K562 (cell line): ENCODE data around the gene CTNNA3. TPM values are rescaled to one million over a fixed set of nuclear protein-coding genes. Genes with fewer than 3 reads are reported as not detected.

ENCODE experiments used
- ATAC-seq: fragments of 200-7000 bp; cut with Tn5 transposase; 3 replicates; pipeline ENCODE4 v1.9.1; 2020; ENCODE audit warnings: moderate library complexity
- BruUV-seq: library from RNA; stranded (reverse); fragments of 400-500 nt; replicated peaks from 2 replicates; lab custom pipeline; 2021; lab: Mats Ljungman, UMichigan
- CTCF ChIA-PET: fragments of 300-600 bp; formaldehyde crosslinking; extraction: SDS; loops from one replicate; lab custom pipeline; 2021; ENCODE audit warnings: low intra/inter-chr PET ratio; lab: Yijun Ruan, JAX
- POLR2A ChIA-PET: fragments of 300-600, 350-650 bp; sonication (Branson Sonifier 250); formaldehyde crosslinking; extraction: SDS; loops from one replicate; lab custom pipeline; 2021; ENCODE audit warnings: antibody characterized with exemption, inconsistent platforms; lab: Yijun Ruan, JAX
- DNase-seq, 4 experiments: peaks; one replicate each; pipeline versions ENCODE4 v3.0.0 to v3.0.0-alpha.2; 2011 to 2018; ENCODE audit warnings: low spot score in 3 of 4, mixed read lengths in 3 of 4; ENCODE audit errors: extremely low read depth in 1 of 4
- FAIRE-seq: peaks from 2 replicates; lab custom pipeline; 2011; peaks lifted over from hg19 to GRCh38; lab: Jason Lieb, UNC
- H2AFZ ChIP-seq: 2 replicates; pipeline ENCODE4 v1.6.0; 2011; ENCODE audit warnings: low read depth, low read length, control low read depth, inconsistent platforms
- H3K27ac ChIP-seq: fragments of 200-600 bp; 3 replicates; pipeline ENCODE4 v1.8.0; 2011; ENCODE audit warnings: low read depth, mild to moderate bottlenecking, control low read depth, inconsistent platforms, low read length, moderate library complexity, mixed read lengths; ENCODE audit errors: extremely low read depth
- H3K27me3 ChIP-seq, 2 experiments: fragments of 300-600 bp in 1 of 2; 2 replicates in 1 of 2; 3 replicates in 1 of 2; pipeline versions ENCODE4 v1.6.0 to v1.8.0; 2011; ENCODE audit warnings: inconsistent platforms in 2 of 2, low read length in 2 of 2, mild to moderate bottlenecking in 1 of 2, mixed read lengths in 1 of 2, moderate library complexity in 1 of 2; ENCODE audit not compliant: control insufficient read depth in 2 of 2, insufficient read depth in 2 of 2
- H3K36me3 ChIP-seq: fragments of 300-600 bp; 3 replicates; pipeline ENCODE4 v1.8.0; 2011; ENCODE audit warnings: mild to moderate bottlenecking, low read length, inconsistent platforms; ENCODE audit not compliant: control insufficient read depth, insufficient read depth
- H3K4me1 ChIP-seq, 2 experiments: fragments of 200-600 bp in 1 of 2; replicated peaks in 1 of 2; 2 replicates in 1 of 2; 3 replicates in 1 of 2; pipeline versions ENCODE4 v1.5.1 to v1.8.0; 2011; ENCODE audit warnings: inconsistent platforms in 2 of 2, low read length in 2 of 2, mild to moderate bottlenecking in 1 of 2, mixed read lengths in 1 of 2, moderate library complexity in 1 of 2; ENCODE audit not compliant: control insufficient read depth in 2 of 2, insufficient read depth in 2 of 2
- H3K4me2 ChIP-seq: 2 replicates; pipeline ENCODE4 v1.6.1; 2011; ENCODE audit warnings: low read length, control low read depth, inconsistent platforms, mixed read lengths; ENCODE audit not compliant: insufficient read depth
- H3K4me3 ChIP-seq: fragments of 200-600 bp; sonication (generic), shearing (Covaris generic); 2 replicates; pipeline ENCODE4 v1.5.1; 2016; ENCODE audit warnings: control low read depth, inconsistent platforms
- H3K79me2 ChIP-seq: fragments of 200-600 bp; 3 replicates; pipeline ENCODE4 v1.8.0; 2011; ENCODE audit warnings: low read length, inconsistent platforms; ENCODE audit not compliant: control insufficient read depth, insufficient read depth
- H3K9ac ChIP-seq, 2 experiments: 2 replicates each; pipeline versions ENCODE4 v1.6.0 to v1.6.1; 2011; ENCODE audit warnings: low read depth in 2 of 2, low read length in 2 of 2, control low read depth in 1 of 2, inconsistent platforms in 1 of 2, mild to moderate bottlenecking in 1 of 2, mixed read lengths in 1 of 2; ENCODE audit not compliant: insufficient read depth in 1 of 2
- H3K9me1 ChIP-seq: one replicate; pipeline ENCODE4 v1.6.0; 2011; ENCODE audit warnings: inconsistent platforms, mild to moderate bottlenecking, low read length, moderate library complexity; ENCODE audit not compliant: control insufficient read depth, insufficient read depth
- H3K9me3 ChIP-seq: replicated peaks from 2 replicates; pipeline ENCODE4 v1.5.1; 2011; ENCODE audit warnings: low read depth, low read length, inconsistent platforms; ENCODE audit not compliant: control insufficient read depth, insufficient read depth
- H4K20me1 ChIP-seq: replicated peaks from 2 replicates; pipeline ENCODE4 v1.6.1; 2011; ENCODE audit warnings: low read length, inconsistent platforms, mixed read lengths; ENCODE audit not compliant: control insufficient read depth, insufficient read depth
- BDP1 ChIP-seq: IDR thresholded peaks from 3 replicates; pipeline ENCODE4 v1.6.1; 2011; ENCODE audit not compliant: insufficient read length, insufficient read depth
- CBX1 ChIP-seq: sonication (generic); IDR thresholded peaks from 2 replicates; pipeline ENCODE4 v1.6.1; 2016; ENCODE audit warnings: antibody characterized with exemption, low read depth, mild to moderate bottlenecking
- IRF9 ChIP-seq: fragments of 450-650 bp; IDR thresholded peaks from 2 replicates; pipeline ENCODE4 v1.6.1; 2016; ENCODE audit warnings: missing biosample characterization, missing genetic modification characterization
- KLF10 ChIP-seq: fragments of 250-450 bp; sonication (Bioruptor Pico); IDR thresholded peaks from 2 replicates; pipeline ENCODE4 v1.6.1; 2021; ENCODE audit warnings: matching md5 sums
- MBD1 ChIP-seq: fragments of 250-450 bp; sonication (Bioruptor Pico); IDR thresholded peaks from 2 replicates; pipeline ENCODE4 v1.8.0; 2022; ENCODE audit warnings: inconsistent platforms
- MNT ChIP-seq, 2 experiments: fragments of 450-650 bp; conservative IDR thresholded peaks; 2 replicates each; pipeline ENCODE4 v1.6.1; 2017; ENCODE audit warnings: mild to moderate bottlenecking in 2 of 2, moderate library complexity in 2 of 2
- PCBP2 ChIP-seq: fragments of 200-400 bp; formaldehyde crosslinking; IDR thresholded peaks from 2 replicates; pipeline ENCODE4 v1.6.1; 2018; ENCODE audit warnings: low read length, low read depth, mild to moderate bottlenecking, moderate library complexity; ENCODE audit not compliant: poor library complexity, severe bottlenecking
- PHB ChIP-seq: fragments of 250-450 bp; sonication (Bioruptor Pico); IDR thresholded peaks from 2 replicates; pipeline ENCODE4 v1.5.0; 2021
- POLR2B ChIP-seq: fragments of 450-650 bp; IDR thresholded peaks from 2 replicates; pipeline ENCODE4 v1.6.1; 2018; ENCODE audit warnings: low read depth; ENCODE audit not compliant: partially characterized antibody
- RBM14 ChIP-seq: fragments of 200-400 bp; formaldehyde crosslinking; IDR thresholded peaks from 2 replicates; pipeline ENCODE4 v1.6.1; 2018; ENCODE audit warnings: low read depth, mild to moderate bottlenecking, low read length, moderate library complexity, borderline replicate concordance; ENCODE audit not compliant: insufficient read depth
- TAL1 ChIP-seq: fragments of 450-650 bp; IDR thresholded peaks from 2 replicates; pipeline ENCODE4 v1.6.1; 2016; ENCODE audit warnings: mild to moderate bottlenecking
- ZBTB26 ChIP-seq: fragments of 450-650 bp; formaldehyde crosslinking; IDR thresholded peaks from 2 replicates; pipeline ENCODE4 v1.4.0; 2022; ENCODE audit warnings: missing genetic modification characterization
- ZBTB43 ChIP-seq: sonication (generic); formaldehyde crosslinking; IDR thresholded peaks from 2 replicates; pipeline ENCODE4 v1.8.0; 2023; ENCODE audit warnings: mild to moderate bottlenecking, missing genetic modification reagents
- ZSCAN29 ChIP-seq: fragments of 450-650 bp; IDR thresholded peaks from 2 replicates; pipeline ENCODE4 v1.6.1; 2017
- WGBS: fragments of 100-300 bp; shearing (Covaris generic); methylation state at CpG from one replicate; pipeline ENCODE4 v1.1.6; 2016; ENCODE audit warnings: low coverage, mixed read lengths; ENCODE audit not compliant: insufficient coverage; ENCODE audit errors: missing lambda C conversion rate; 5-methylcytosine and 5-hydroxymethylcytosine counted together
- in situ Hi-C: fragments of 300-500 bp; cut with MboI; formaldehyde crosslinking; loops from 4 replicates; pipeline ENCODE4 v1.15.0; 2018; ENCODE audit warnings: inconsistent platforms, mixed read lengths
- intact Hi-C: fragments of 100-400 bp; cut with micrococcal nuclease; formaldehyde crosslinking; loops from 2 replicates; pipeline ENCODE4 v1.14.2; 2022
- polyA plus RNA-seq, 8 experiments: library from polyadenylated mRNA; depleted of rRNA in 4 of 8; stranded (reverse) in 5 of 8; unstranded in 3 of 8; fragments of >200 nt; fragmentation: Nextera tagmentation in 2 of 8; fragmentation: Illumina TruSeq in 1 of 8; extraction: Ambion mirVana in 2 of 8; extraction: Trizol in 1 of 8; gene quantifications; 2 replicates each; pipeline versions ENCODE4 v1.2.1 to v1.2.3, GENCODE V29; 2011 to 2014; ENCODE audit warnings: inconsistent platforms in 1 of 8, missing spikeins in 1 of 8
- total RNA-seq, 7 experiments: library from RNA; depleted of rRNA in 6 of 7; stranded (reverse); fragments of >200 nt in 6 of 7; fragmentation: Illumina TruSeq in 2 of 7; extraction: Trizol in 2 of 7; gene quantifications; 2 replicates each; pipeline versions ENCODE4 v1.2.1 to v1.2.3, GENCODE V29; 2011 to 2021; ENCODE audit warnings: low replicate concordance in 1 of 7

The CTNNA3 gene
- total and polyA plus RNA-seq, 9 of the 15 experiments (the other 6 are each of a cell fraction or from before 2014, with no cell fraction given) = 0.04 TPM; not detected in 8

GRCh38 chr10:66440568-66440967 is 1255.4 kb downstream of the CTNNA3 start:
- Histone ChIP-seq H3K4me3 (no peak overlapping the region), H3K4me2 (no peak overlapping the region), H3K4me1 (no peaks in the 10 kb centered on the region), H3K9me1 (no peaks in the 10 kb centered on the region), H4K20me1 (no peaks in the 10 kb centered on the region), H3K79me2 (no peaks in the 10 kb centered on the region), H3K27me3 (no peaks in the 10 kb centered on the region), H2AFZ (no peak overlapping the region), H3K9me3 (no peaks in the 10 kb centered on the region), H3K36me3 (no peaks in the 10 kb centered on the region), H3K27ac (no peak overlapping the region), H3K9ac (no peak overlapping the region)
- POLR2A ChIA-PET = no interaction called here
- no peak for DNase-seq
- no TSS peak for BruUV-seq
- intact Hi-C loops = no loop called here
- FAIRE-seq = no peak
- CTCF ChIA-PET = no interaction called here
- 0% methylated on average over 1 of the region's 1 CpG for WGBS
- TF ChIP-seq IRF9 (tag) = no peak
- no peak for TF ChIP-seq RBM14
- no peak for TF ChIP-seq PCBP2
- no peak for TF ChIP-seq ZBTB26 (CRISPR knock-in tag)
- no peak for TF ChIP-seq KLF10 (CRISPR knock-in tag)
- no peak for TF ChIP-seq PHB
- no peak for TF ChIP-seq MNT (conservative IDR thresholded peaks at IDR 0.05)
- TF ChIP-seq CBX1 = no peak
- TF ChIP-seq MBD1 (CRISPR knock-in tag) = no peak
- no peak for TF ChIP-seq BDP1
- no peak for TF ChIP-seq POLR2B
- no peak for TF ChIP-seq ZBTB43 (CRISPR knock-in tag)
- TF ChIP-seq TAL1 = no peak
- TF ChIP-seq ZSCAN29 = no peak
- in situ Hi-C loops = no loop called here
- no peak for ATAC-seq
